ENCODE measurements around the gene EFCAB5.
"Not testable (repeated sequence)": the region's sequence is repeated elsewhere in the genome, so short reads cannot be mapped to it uniquely, and the experiment has no call there.

EFCAB5 gene

GRCh38 chr17:29930409-29931010 lies 10.9 kb upstream of the EFCAB5 start:
- intact Hi-C loops (cut with DNase I) = loop anchor here (2.0 to 5.0 kb wide), 2 partner anchors 122 to 313 kb away; no protein-coding TSS in a partner anchor
- peak in 19 of 42 donors; percentile 5 to 65 (median 27) for DNase-seq

GRCh38 chr17:29931231-29931932 lies 10.1 kb upstream of the EFCAB5 start:
- intact Hi-C loops (cut with DNase I) = loop anchor here (2.0 to 5.0 kb wide), 2 partner anchors 123 to 314 kb away; no protein-coding TSS in a partner anchor
- DNase-seq = peak; percentile 60 to 94 (median 86)

- intact Hi-C loops (cut with DNase I) = loop anchor here (5.0 kb wide), 1 partner anchor 316 kb away; no protein-coding TSS in a partner anchor
- DNase-seq = peak in 10 of 42 donors; percentile 4 to 55 (median 22)
Measured at GRCh38 chr17:29933379-29933778, 8.1 kb upstream of the EFCAB5 start.

- DNase-seq; intact Hi-C loops (cut with DNase I): not testable (repeated sequence)
Measured at GRCh38 chr17:29935909-29936308, 5.5 kb upstream of the EFCAB5 start.

- DNase-seq = no peak
- intact Hi-C loops (cut with DNase I) = no loop called here
Measured at GRCh38 chr17:29936724-29937123, 4.7 kb upstream of the EFCAB5 start.

- intact Hi-C loops (cut with DNase I) = no loop called here
Measured at GRCh38 chr17:29945281-29945680, 3.8 kb downstream of the EFCAB5 start.

GRCh38 chr17:29948448-29949215 lies 7.2 kb downstream of the EFCAB5 start:
- intact Hi-C loops (cut with DNase I) = no loop called here

More at GRCh38 chr17:29945281-29945680, 3.8 kb downstream of the EFCAB5 start:
- DNase-seq = no peak

GRCh38 chr17:29949696-29950095 lies 8.3 kb downstream of the EFCAB5 start:
- no peak for DNase-seq
- intact Hi-C loops (cut with DNase I) = no loop called here

More at GRCh38 chr17:29948448-29949215, 7.2 kb downstream of the EFCAB5 start:
- no peak for DNase-seq

GRCh38 chr17:29954405-29954804 lies 13.0 kb downstream of the EFCAB5 start:
- DNase-seq = no peak
- intact Hi-C loops (cut with DNase I) = no loop called here

GRCh38 chr17:29956225-29956624 lies 14.8 kb downstream of the EFCAB5 start:
- peak in 1 of 42 donors; percentile 15 for DNase-seq
- intact Hi-C loops (cut with DNase I) = no loop called here

GRCh38 chr17:29957488-29957887 lies 16.1 kb downstream of the EFCAB5 start:
- DNase-seq; intact Hi-C loops (cut with DNase I): not testable (repeated sequence)

GRCh38 chr17:29958947-29959657 lies 17.7 kb downstream of the EFCAB5 start:
- no peak for DNase-seq
- intact Hi-C loops (cut with DNase I) = no loop called here

GRCh38 chr17:29959658-29960337 lies 18.4 kb downstream of the EFCAB5 start:
- intact Hi-C loops (cut with DNase I) = no loop called here
- DNase-seq = no peak

- intact Hi-C loops (cut with DNase I) = no loop called here
- no peak for DNase-seq
Measured at GRCh38 chr17:29962656-29963055, 21.2 kb downstream of the EFCAB5 start.

- intact Hi-C loops (cut with DNase I) = no loop called here
- DNase-seq = no peak
Measured at GRCh38 chr17:29968271-29968670, 26.8 kb downstream of the EFCAB5 start.

GRCh38 chr17:29972277-29972676 lies 30.8 kb downstream of the EFCAB5 start:
- intact Hi-C loops (cut with DNase I) = no loop called here
- DNase-seq = no peak

GRCh38 chr17:29973005-29973404 lies 31.6 kb downstream of the EFCAB5 start:
- DNase-seq = no peak
- intact Hi-C loops (cut with DNase I) = no loop called here

- intact Hi-C loops (cut with DNase I) = no loop called here
- no peak for DNase-seq
Measured at GRCh38 chr17:29977836-29978235, 36.4 kb downstream of the EFCAB5 start.

GRCh38 chr17:29980261-29980660 lies 38.8 kb downstream of the EFCAB5 start:
- intact Hi-C loops (cut with DNase I) = no loop called here
- no peak for DNase-seq

Data from head of caudate nucleus (tissue), 42 donors.